Activated CD4-positive, alpha-beta T cell treated with anti-CD3 and anti-CD28 coated beads, Interleukin-2, amount 50 U/mL, for 24 hours (primary cell): ENCODE results near the gene PTAR1.

Experiments used
- DNase-seq, 2 donors: peaks; one replicate each; pipeline ENCODE4 v3.0.0-alpha.2; 2020; ENCODE audit warnings: low read depth in 1 of 2, low spot score in 1 of 2

Gene PTAR1

GRCh38 chr9:69750085-69750484 lies 9.7 kb downstream of the PTAR1 start:
- no peak for DNase-seq

- no peak for DNase-seq
Measured at GRCh38 chr9:69748304-69748703, 11.5 kb downstream of the PTAR1 start.

- no peak for DNase-seq
Measured at GRCh38 chr9:69746859-69747560, 12.8 kb downstream of the PTAR1 start.

- DNase-seq: no peak
Measured at GRCh38 chr9:69745716-69746437, 13.9 kb downstream of the PTAR1 start.

GRCh38 chr9:69744688-69745380 lies 15.0 kb downstream of the PTAR1 start:
- DNase-seq: no peak

GRCh38 chr9:69743930-69744329 lies 15.9 kb downstream of the PTAR1 start:
- no peak for DNase-seq

GRCh38 chr9:69740872-69741505 lies 18.8 kb downstream of the PTAR1 start:
- no peak for DNase-seq

GRCh38 chr9:69731348-69731747 lies 28.5 kb downstream of the PTAR1 start:
- DNase-seq: no peak

- DNase-seq: no peak
Measured at GRCh38 chr9:69719983-69720382, 39.8 kb downstream of the PTAR1 start.

- no peak for DNase-seq
Measured at GRCh38 chr9:69719367-69719766, 40.4 kb downstream of the PTAR1 start.

GRCh38 chr9:69718218-69718617 lies 41.6 kb downstream of the PTAR1 start:
- DNase-seq: no peak

- no peak for DNase-seq
Measured at GRCh38 chr9:69715825-69716224, 44.0 kb downstream of the PTAR1 start.

GRCh38 chr9:69715096-69715495 lies 44.7 kb downstream of the PTAR1 start:
- no peak for DNase-seq

GRCh38 chr9:69697475-69697874 lies 62.3 kb downstream of the PTAR1 start:
- DNase-seq: no peak

GRCh38 chr9:69696802-69697201 lies 63.0 kb downstream of the PTAR1 start:
- DNase-seq: no peak

GRCh38 chr9:69689991-69690538 lies 69.7 kb downstream of the PTAR1 start:
- no peak for DNase-seq

- DNase-seq: no peak
Measured at GRCh38 chr9:69683927-69684326, 75.9 kb downstream of the PTAR1 start.

- no peak for DNase-seq
Measured at GRCh38 chr9:69678843-69679538, 80.8 kb downstream of the PTAR1 start.

GRCh38 chr9:69677931-69678330 lies 81.9 kb downstream of the PTAR1 start:
- DNase-seq: no peak

GRCh38 chr9:69675563-69675962 lies 84.2 kb downstream of the PTAR1 start:
- DNase-seq: no peak
